GM12891 (cell line): ENCODE measurements around the gene RAB26.

Source experiments
- PAX5 ChIP-seq: IDR thresholded peaks from 2 replicates; pipeline ENCODE4 v1.6.1; 2011; ENCODE audit warnings: low read length, moderate library complexity, mild to moderate bottlenecking; ENCODE audit not compliant: insufficient read depth, severe bottlenecking
- POLR2A ChIP-seq: IDR thresholded peaks from 2 replicates; pipeline ENCODE4 v1.6.1; 2011; ENCODE audit warnings: low read depth, low read length, control low read depth
- POLR2AphosphoS5 ChIP-seq: IDR thresholded peaks from 2 replicates; pipeline ENCODE4 v1.6.1; 2011; ENCODE audit warnings: low read depth, low read length, control low read depth
- POU2F2 ChIP-seq: IDR thresholded peaks from 2 replicates; pipeline ENCODE4 v1.6.1; 2011; ENCODE audit warnings: low read depth, mild to moderate bottlenecking, control low read depth, low read length, moderate library complexity
- SPI1 ChIP-seq: IDR thresholded peaks from 2 replicates; pipeline ENCODE4 v1.6.1; 2011; ENCODE audit warnings: low read depth, low read length, control low read depth
- TAF1 ChIP-seq: IDR thresholded peaks from 2 replicates; pipeline ENCODE4 v1.6.1; 2011; ENCODE audit warnings: low read depth, low read length, control low read depth

- TF ChIP-seq POLR2A (no peak), TAF1 (no peak), SPI1 (no peak), POLR2AphosphoS5 (no peak), PAX5 (no peak), POU2F2 (no peak)
Measured at GRCh38 chr16:2179576-2179975, 31.2 kb downstream of the RAB26 start.
